HG03196 (cell line): ENCODE results near the gene ZBTB32.

ENCODE experiments used
- ATAC-seq: cut with Tn5 transposase; IDR thresholded peaks from one replicate; pipeline ENCODE4 v1.9.1; 2021; ENCODE audit not compliant: unreplicated experiment

Gene ZBTB32

DNA sequence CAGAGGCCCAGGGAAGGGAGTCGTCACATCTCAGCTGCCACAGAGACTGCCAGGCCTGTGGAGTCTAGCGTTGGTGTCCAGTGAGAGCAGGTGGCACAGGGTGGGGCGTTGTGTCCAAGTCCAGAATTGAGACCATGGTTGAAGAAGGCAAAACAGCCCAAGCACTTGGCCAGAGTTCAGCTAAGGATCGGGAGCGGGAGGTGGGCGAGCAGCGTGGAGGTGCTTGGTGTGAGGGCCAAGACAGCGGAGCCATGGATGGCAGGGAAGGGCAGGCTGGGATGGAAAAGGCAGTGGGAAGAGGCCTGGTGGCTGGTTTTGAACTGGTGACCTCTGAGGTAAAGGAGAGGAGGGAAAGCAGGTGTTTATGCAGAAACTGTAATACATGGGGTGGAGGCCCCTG is 29.9 kb downstream of the ZBTB32 start:
- no peak for ATAC-seq

- ATAC-seq = no peak
Measured at GRCh38 chr19:35734889-35735288, 30.5 kb downstream of the ZBTB32 start.

DNA sequence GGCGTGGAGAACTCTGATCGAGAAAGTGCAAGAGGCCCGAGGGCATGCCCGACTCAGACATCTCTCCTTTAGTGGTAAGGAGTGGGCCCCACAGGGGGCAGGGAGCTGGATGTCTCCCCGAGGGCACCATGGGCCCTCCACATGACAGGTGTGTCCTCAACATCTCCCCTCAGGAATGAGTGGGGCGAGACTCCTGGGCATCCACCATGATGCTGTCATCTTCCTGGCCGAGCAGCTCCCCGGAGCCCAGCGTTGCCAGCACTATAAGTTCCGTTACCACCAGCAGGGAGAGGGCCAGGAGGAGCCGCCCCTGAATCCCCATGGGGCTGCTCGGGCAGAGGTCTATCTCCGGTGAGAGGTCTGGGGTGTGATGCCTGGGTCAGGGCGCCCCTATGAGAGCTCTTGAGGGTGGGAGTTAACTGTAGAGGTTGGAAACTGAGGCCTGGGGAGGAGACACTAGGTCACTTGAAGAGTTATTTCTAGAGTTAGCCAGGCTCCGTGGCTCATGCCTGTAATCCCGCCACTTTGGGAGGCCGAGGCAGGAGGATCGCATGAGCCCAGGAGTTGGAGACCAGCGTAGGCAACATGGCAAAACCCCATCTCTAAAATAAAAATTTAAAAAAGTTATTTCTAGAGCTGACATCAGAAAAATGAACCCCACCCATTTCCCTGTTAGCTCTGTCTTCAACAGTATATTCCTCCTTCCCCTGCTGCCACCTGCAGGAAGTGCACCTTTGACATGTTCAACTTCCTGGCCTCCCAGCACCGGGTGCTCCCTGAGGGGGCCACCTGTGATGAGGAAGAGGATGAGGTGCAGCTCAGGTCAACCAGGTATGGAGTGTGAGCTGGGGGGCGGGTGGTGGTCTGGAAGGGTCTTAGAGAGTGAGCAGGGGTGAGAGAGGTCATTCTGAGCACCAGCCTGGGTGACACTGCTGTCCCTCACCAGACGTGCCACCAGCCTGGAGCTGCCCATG is 32.8 kb downstream of the ZBTB32 start:
- no peak for ATAC-seq

DNA sequence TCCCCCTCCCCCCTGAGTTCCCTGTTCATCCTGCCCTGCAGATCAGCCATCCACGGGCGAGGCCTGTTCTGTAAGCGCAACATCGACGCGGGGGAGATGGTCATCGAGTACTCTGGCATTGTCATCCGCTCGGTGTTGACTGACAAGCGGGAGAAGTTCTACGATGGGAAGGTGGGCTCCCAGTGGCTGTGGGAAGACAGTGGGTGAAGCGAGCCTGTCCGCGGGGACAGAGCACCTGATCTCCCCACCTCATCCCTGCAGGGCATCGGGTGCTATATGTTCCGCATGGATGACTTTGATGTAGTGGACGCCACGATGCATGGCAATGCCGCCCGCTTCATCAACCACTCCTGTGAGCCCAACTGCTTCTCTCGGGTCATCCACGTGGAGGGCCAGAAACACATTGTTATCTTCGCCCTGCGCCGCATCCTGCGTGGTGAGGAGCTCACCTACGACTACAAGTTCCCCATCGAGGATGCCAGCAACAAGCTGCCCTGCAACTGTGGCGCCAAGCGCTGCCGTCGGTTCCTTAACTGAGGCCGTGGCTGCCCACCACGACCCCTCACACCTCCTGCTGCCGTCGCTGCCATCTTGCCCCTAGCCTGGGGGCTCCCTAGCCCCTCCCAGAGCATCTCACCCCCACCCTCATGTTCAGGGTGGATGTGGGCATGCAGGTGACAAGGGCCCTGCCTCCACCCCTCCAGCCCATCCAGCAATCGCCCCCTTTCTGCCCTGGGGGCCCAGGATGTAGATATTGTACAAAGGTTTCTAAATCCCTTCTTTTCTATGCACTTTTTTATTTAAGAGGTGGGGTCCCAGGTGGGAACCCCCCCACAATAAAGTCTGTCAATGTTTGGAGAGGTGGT is 33.9 kb downstream of the ZBTB32 start:
- ATAC-seq = no peak

GRCh38 chr19:35738887-35739229 is 34.5 kb downstream of the ZBTB32 start:
- ATAC-seq = no peak

DNA sequence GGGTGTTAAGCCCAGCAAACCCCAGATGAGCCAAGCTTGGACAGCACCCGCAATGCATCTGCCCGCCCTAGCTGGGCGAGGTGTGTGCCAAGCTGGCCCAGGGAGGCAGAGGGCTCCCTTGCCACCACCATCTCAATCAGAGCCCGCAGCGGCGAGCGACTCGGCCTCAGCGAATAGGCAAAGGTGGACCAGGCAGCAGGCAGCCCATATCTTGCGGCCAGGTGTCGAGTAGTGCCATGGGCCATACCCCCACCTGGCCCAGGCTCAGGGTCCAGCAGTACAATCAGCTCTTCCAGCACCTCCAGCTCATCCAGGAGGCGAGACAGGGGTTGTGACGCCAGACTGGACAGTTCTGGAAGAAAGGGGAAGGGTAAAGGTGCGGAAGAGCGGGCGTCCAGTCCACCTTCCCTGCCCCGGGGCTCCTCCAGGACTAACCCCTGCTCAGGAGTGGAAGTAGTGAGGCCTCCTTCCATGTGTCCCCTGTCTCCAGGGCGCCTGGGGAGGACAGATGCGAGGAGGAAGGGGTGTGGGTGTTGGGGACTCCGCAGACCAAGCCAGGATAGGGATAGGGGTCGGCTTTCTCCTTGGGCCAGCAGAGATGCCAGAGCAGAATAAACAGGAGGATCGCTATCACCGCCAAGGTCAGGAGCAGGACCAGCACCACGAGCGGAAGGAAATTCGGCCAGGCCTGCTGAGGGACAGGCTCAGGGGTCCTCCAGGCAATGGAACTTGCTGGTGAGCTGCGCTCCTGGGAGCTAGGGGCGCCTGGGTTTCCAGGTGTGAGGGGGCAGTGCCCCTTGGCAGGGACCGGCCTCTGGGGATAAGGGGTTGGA is 35.1 kb downstream of the ZBTB32 start:
- ATAC-seq = no peak

GRCh38 chr19:35740108-35740422 is 35.7 kb downstream of the ZBTB32 start:
- ATAC-seq = peak; percentile 14

- ATAC-seq = peak; percentile 46
Measured at GRCh38 chr19:35740423-35741202, 36.3 kb downstream of the ZBTB32 start.

DNA sequence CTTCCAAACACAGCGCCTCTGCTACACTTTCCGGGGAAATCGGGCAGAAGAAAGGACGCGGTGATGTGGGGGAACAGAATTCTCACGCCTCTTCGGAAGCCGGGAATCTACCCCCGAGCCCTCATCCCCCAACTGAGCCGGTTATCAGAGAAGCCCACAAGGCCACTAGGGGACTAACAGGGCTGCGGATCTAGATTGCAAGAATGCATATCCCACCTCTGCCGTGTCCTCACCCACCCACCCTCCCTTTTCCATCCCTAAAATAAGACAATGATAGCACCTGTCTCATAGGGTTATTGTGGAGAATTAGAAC is 36.8 kb downstream of the ZBTB32 start:
- no peak for ATAC-seq

GRCh38 chr19:35742121-35742724 is 37.9 kb downstream of the ZBTB32 start, which contains the start of gene IGFLR1:
TSS of gene IGFLR1 (minus strand) at chr19:35742452. CDS start at chr19:35741180, 1,272 bp downstream.
- no peak for ATAC-seq

GRCh38 chr19:35743640-35744429 is 39.5 kb downstream of the ZBTB32 start:
- ATAC-seq = no peak

DNA sequence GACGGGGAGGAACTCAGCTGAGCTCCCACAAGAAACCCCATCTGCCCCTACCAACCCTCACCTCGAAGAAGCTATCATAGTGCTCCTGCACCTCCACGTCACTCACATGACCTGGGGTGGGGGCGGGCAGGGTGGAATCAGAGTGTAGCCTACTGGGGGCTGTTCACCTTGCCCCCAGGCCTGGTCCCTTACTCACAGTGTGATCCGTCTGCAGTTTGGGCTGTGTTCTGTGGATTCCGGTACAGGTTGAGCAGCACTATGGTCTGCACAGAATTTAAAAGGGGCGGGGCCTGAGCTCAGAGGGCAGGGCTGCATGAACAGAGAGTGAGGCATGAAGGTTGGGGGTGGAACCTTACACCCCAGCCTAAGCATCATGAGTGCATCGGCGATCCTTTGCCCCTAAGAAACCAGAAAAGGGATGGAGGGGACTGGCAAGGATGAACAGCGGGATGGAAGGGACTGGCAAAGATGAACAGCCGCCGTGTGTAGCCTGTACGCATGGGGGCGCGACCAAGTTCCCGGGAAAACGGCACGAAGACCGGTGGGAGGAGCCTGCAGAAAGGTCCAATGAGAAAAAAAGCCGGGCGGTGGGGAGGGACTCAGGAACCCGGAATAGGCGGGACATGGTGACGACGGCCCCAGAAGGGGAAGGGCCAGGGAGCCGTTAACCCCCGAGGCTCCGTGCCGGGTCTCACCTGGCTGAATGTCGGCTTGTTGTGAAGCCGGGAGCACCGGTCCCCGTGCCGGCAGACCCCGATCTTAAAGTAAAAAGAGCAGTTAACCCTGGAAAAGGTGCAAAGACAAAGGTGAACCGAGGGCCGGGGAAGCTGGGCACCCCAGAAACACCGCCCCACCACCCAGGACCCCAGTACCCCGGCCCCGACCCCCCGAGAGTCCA is 40.3 kb downstream of the ZBTB32 start:
- ATAC-seq = peak; percentile 29

DNA sequence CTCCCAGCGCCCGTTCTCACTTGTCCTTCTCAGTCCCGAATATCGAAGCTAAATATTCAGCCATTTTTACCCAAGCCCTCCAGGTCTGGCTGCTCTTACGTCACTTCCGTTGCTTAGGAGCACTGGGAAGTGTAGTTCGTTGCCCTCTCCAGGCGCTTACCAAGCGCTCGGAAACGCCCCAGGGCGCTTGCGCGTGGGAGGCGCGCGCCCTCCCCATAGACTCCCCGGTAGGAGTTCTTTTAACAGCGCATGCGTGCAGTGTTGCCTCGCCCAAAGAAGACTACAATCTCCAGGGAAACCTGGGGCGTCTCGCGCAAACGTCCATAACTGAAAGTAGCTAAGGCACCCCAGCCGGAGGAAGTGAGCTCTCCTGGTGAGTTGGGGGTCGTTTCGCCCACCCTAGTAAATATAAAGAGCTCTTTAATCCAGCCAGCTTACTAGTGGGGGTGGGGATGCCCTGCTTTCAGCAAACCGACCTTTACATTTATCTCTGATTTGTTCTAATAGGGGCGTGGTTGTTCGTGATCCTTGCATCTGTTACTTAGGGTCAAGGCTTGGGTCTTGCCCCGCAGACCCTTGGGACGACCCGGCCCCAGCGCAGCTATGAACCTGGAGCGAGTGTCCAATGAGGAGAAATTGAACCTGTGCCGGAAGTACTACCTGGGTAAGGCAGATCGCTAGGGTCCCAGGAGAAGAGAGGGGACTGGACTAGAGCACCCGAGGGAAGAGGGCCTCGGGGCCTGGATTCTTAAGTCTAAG is 41.1 kb downstream of the ZBTB32 start, which contains the start of the genes PSENEN and U2AF1L4:
Gene PSENEN (plus strand): TSS at position 324 of the 759 bp plus-strand sequence. CDS start 280 bp downstream, at position 604.
Gene U2AF1L4 (minus strand): TSS at position 91 of the 759 bp plus-strand sequence. CDS start 27 bp downstream, at position 64.
- peak; percentile 34 for ATAC-seq

GRCh38 chr19:35746087-35746462 is 41.7 kb downstream of the ZBTB32 start:
- no peak for ATAC-seq

- ATAC-seq = no peak
Measured at GRCh38 chr19:35746531-35746930, 42.2 kb downstream of the ZBTB32 start.

DNA sequence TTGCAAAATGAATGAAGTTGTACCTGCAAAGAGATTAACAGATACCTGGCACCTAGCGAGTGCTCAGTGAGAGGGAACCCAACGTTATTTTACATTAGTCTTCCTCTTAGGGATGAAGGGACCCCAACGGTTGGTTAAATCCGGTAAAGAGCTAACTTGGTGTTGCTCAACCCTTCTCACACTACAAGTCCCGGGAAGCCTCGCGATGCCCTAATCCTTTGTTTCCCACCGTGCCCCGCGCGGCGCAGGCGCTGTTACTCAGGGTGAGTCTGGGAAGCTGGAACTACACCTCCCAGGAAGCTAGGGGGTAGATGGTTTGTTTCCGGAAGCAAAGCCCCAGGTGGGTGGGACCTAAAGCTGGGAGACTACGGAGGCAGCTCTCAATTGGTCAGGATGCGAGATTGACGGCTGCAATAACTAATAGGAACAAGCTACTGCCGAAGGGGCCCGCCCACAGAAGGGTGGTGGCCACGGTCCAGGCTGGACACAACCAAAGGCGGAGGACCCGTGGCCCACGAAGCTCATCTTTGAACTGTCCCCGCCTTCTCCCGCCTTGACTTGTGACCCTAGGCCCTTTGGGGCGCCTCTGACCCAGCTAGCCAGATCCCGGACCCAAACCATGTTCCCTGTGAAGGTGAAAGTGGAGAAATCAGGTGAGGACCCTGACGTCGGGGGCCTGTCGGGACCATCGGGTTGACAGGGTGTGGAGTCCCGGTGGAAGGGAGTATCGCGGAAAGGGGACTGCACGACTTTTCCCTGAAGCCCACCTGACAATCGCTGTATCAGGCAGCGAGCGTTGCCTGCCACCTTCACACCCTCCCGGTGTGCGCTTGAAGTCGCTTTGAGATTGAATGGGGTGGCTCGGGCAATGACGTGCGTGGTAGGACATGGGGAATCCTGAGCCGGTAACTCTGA is 44.0 kb downstream of the ZBTB32 start, which contains the start of gene LIN37:
Gene LIN37 (plus strand): TSS at position 471 of the 915 bp plus-strand sequence. CDS start 149 bp downstream, at position 620.
- ATAC-seq = peak; percentile 60
